T-cell (primary cell): ENCODE results near the gene C5orf52. TPM values are rescaled to one million over a fixed set of nuclear protein-coding genes. Genes with fewer than 3 reads are reported as not detected.
A peak's percentile ranks its signal among the peaks of the same experiment; 100 is the strongest.

Experiments used
- ATAC-seq, 4 experiments: fragments of 200-7000 bp in 3 of 4; fragments of 150-1000 bp in 1 of 4; cut with Tn5 transposase; replicated peaks in 1 of 4; 1 replicate in 3 of 4; 2 replicates in 1 of 4; pipeline ENCODE4 v1.10.0; 2021; ENCODE audit warnings: moderate library complexity in 3 of 4, mild to moderate bottlenecking in 2 of 4, moderate number of reproducible peaks in 1 of 4
- CTCF ChIA-PET, 2 donors: fragments of 300-600 bp; sonication (Branson Sonifier 250); formaldehyde crosslinking; loops; one replicate each; lab custom pipeline; 2022; ENCODE audit warnings: antibody characterized with exemption in 2 of 2; lab: Charles Lee
- POLR2A ChIA-PET, 2 donors: fragments of 300-600 bp; sonication (Branson Sonifier 250); formaldehyde crosslinking; loops; one replicate each; lab custom pipeline; 2022; ENCODE audit warnings: antibody characterized with exemption in 2 of 2; lab: Charles Lee
- DNase-seq, 35 experiments: peaks; one replicate each; pipeline versions ENCODE4 v3.0.0 to v3.0.0-alpha.2; 2013 to 2023
- H3K27ac ChIP-seq: one replicate; pipeline ENCODE4 v1.5.1; 2013; ENCODE audit warnings: low read length
- H3K27me3 ChIP-seq, 2 experiments: replicated peaks in 1 of 2; 1 replicate in 1 of 2; 2 replicates in 1 of 2; pipeline versions ENCODE4 v1.6.1 to v1.7.0; 2013; ENCODE audit warnings: low read length in 1 of 2, mixed read lengths in 1 of 2; ENCODE audit not compliant: control insufficient read depth in 2 of 2, insufficient read depth in 2 of 2; ENCODE audit errors: extremely low read depth in 1 of 2
- H3K36me3 ChIP-seq, 2 donors: 1 replicate in 1 of 2; 2 replicates in 1 of 2; pipeline versions ENCODE4 v1.6.1 to v1.7.0; 2013; ENCODE audit warnings: low read length in 1 of 2; ENCODE audit not compliant: control insufficient read depth in 2 of 2, insufficient read depth in 1 of 2; ENCODE audit errors: extremely low read depth in 1 of 2
- H3K4me1 ChIP-seq, 2 experiments: 1 replicate in 1 of 2; 2 replicates in 1 of 2; pipeline versions ENCODE4 v1.6.1 to v1.7.0; 2013; ENCODE audit warnings: low read length in 2 of 2, mixed read lengths in 1 of 2; ENCODE audit not compliant: insufficient read depth in 2 of 2, control insufficient read depth in 1 of 2; ENCODE audit errors: extremely low read depth in 1 of 2
- H3K4me3 ChIP-seq, 2 donors: 1 replicate in 1 of 2; 2 replicates in 1 of 2; pipeline versions ENCODE4 v1.5.1 to v1.7.0; 2013; ENCODE audit warnings: mild to moderate bottlenecking in 2 of 2, low read length in 1 of 2, moderate library complexity in 1 of 2; ENCODE audit not compliant: control insufficient read depth in 1 of 2; ENCODE audit errors: extremely low read depth in 1 of 2
- H3K9me3 ChIP-seq: 2 replicates; pipeline ENCODE4 v1.7.0; 2013
- H3K27ac Mint-ChIP-seq, 2 donors: one replicate each; pipeline ENCODE4 v1.8.0; 2020 to 2021; ENCODE audit warnings: mild to moderate bottlenecking in 2 of 2, mixed read lengths in 2 of 2
- H3K27me3 Mint-ChIP-seq, 2 donors: one replicate each; pipeline ENCODE4 v1.8.0; 2021 to 2022; ENCODE audit warnings: mixed read lengths in 2 of 2
- H3K36me3 Mint-ChIP-seq: one replicate; pipeline ENCODE4 v1.8.0; 2021; ENCODE audit warnings: mixed read lengths
- H3K4me1 Mint-ChIP-seq, 3 donors: one replicate each; pipeline ENCODE4 v1.8.0; 2020 to 2022; ENCODE audit warnings: mixed read lengths in 3 of 3, mild to moderate bottlenecking in 1 of 3
- H3K4me3 Mint-ChIP-seq, 3 donors: one replicate each; pipeline ENCODE4 v1.8.0; 2020 to 2022; ENCODE audit warnings: mild to moderate bottlenecking in 3 of 3, mixed read lengths in 3 of 3, moderate library complexity in 3 of 3
- H3K9me3 Mint-ChIP-seq, 3 donors: one replicate each; pipeline ENCODE4 v1.8.0; 2020 to 2022; ENCODE audit warnings: mixed read lengths in 3 of 3
- WGBS: methylation state at CpG from one replicate; pipeline ENCODE4 v1.1.5; 2013; ENCODE audit warnings: missing lambda C conversion rate; ENCODE audit not compliant: insufficient coverage; 5-methylcytosine and 5-hydroxymethylcytosine counted together
- total RNA-seq, 35 experiments: library from RNA in 6 of 35; stranded (reverse) in 6 of 35; fragments of 120-200 nt in 1 of 35; gene quantifications; one replicate each; pipeline versions ENCODE4 v1.2.1 to v1.2.4 and lab custom pipeline; 2013 to 2026

Gene C5orf52
- total RNA-seq, 5 donors from 2014 or later (not counting 1 experiment from before 2014, with no cell fraction given), result not detected

GRCh38 chr5:157657516-157657915 is 13.8 kb upstream of the C5orf52 start:
- no peaks in the 10 kb centered on the region for H3K27me3 Mint-ChIP-seq
- H3K4me3 Mint-ChIP-seq, result no peak overlapping the region
- ATAC-seq (no peak), DNase-seq (no peak)
- H3K4me3 ChIP-seq, result no peak overlapping the region
- peaks cover 12 to 29% (median 14%) of the 10 kb centered on the region in 3 donors for H3K9me3 Mint-ChIP-seq
- WGBS, result 80% methylated on average over 2 of the region's 2 CpGs
- ChIA-PET POLR2A (no interaction called here), CTCF (interaction anchor here (0.6 to 1.0 kb wide), 4 partner anchors 10 to 1162 kb away, joined by 3 to 13 read pairs (median 3); no protein-coding TSS in a partner anchor)
- no peaks in the 10 kb centered on the region for H3K9me3 ChIP-seq
- no peaks in the 10 kb centered on the region for H3K36me3 ChIP-seq
- H3K36me3 Mint-ChIP-seq, result peaks cover 26% of the 10 kb centered on the region
- no peaks in the 10 kb centered on the region for H3K4me1 ChIP-seq
- H3K4me1 Mint-ChIP-seq, result peaks cover 6 to 9% (median 6%) of the 10 kb centered on the region in 3 donors
- H3K27me3 ChIP-seq, result no peaks in the 10 kb centered on the region
- H3K27ac ChIP-seq, result no peak overlapping the region
- no peak overlapping the region for H3K27ac Mint-ChIP-seq

GRCh38 chr5:157658893-157659292 is 12.4 kb upstream of the C5orf52 start:
- Histone ChIP-seq H3K4me1 (no peaks in the 10 kb centered on the region), H3K27me3 (no peaks in the 10 kb centered on the region), H3K27ac (no peak overlapping the region), H3K9me3 (no peaks in the 10 kb centered on the region), H3K36me3 (no peaks in the 10 kb centered on the region), H3K4me3 (no peak overlapping the region)
- H3K4me3 Mint-ChIP-seq, result no peak overlapping the region
- WGBS, result 100% methylated on average over 1 of the region's 1 CpG
- H3K9me3 Mint-ChIP-seq, result peaks cover 6 to 29% (median 9%) of the 10 kb centered on the region in 3 donors
- DNase-seq (no peak), ATAC-seq (no peak)
- POLR2A ChIA-PET, result no interaction called here
- no peak overlapping the region for H3K27ac Mint-ChIP-seq
- no peaks in the 10 kb centered on the region for H3K4me1 Mint-ChIP-seq
- CTCF ChIA-PET, result no interaction called here
- H3K36me3 Mint-ChIP-seq, result peaks cover 19% of the 10 kb centered on the region
- no peaks in the 10 kb centered on the region for H3K27me3 Mint-ChIP-seq

- no peak for DNase-seq
- no peak for ATAC-seq
- Histone ChIP-seq H3K4me1 (no peaks in the 10 kb centered on the region), H3K4me3 (no peak overlapping the region), H3K9me3 (no peaks in the 10 kb centered on the region), H3K27ac (no peak overlapping the region), H3K36me3 (no peaks in the 10 kb centered on the region), H3K27me3 (no peaks in the 10 kb centered on the region)
- POLR2A ChIA-PET, result no interaction called here
- Mint-ChIP-seq H3K4me1 (no peaks in the 10 kb centered on the region), H3K9me3 (peaks cover 6 to 34% (median 9%) of the 10 kb centered on the region in 3 donors), H3K27ac (no peak overlapping the region), H3K27me3 (no peaks in the 10 kb centered on the region), H3K36me3 (peaks cover 22% of the 10 kb centered on the region), H3K4me3 (no peak overlapping the region)
- CTCF ChIA-PET, result interaction anchor here in 1 of 2 donors (0.6 kb wide), 1 partner anchor 150 kb away, joined by 3 read pairs; no protein-coding TSS in a partner anchor
- WGBS, result 84% methylated on average over 5 of the region's 8 CpGs
These were observed 11.3 kb upstream of the C5orf52 start for GRCh38 chr5:157659868-157660660.

- no peaks in the 10 kb centered on the region for H3K36me3 ChIP-seq
- peaks cover 0 to 19% (median 2%) of the 10 kb centered on the region in 3 donors for H3K9me3 Mint-ChIP-seq
- peaks cover 3 to 12% (median 5%) of the 10 kb centered on the region in 3 donors for H3K4me1 Mint-ChIP-seq
- H3K27ac Mint-ChIP-seq, result no peak overlapping the region
- peaks cover 9 to 17% of the 10 kb centered on the region in 2 donors for H3K27me3 Mint-ChIP-seq
- ATAC-seq (no peak), DNase-seq (no peak)
- peaks cover 3% of the 10 kb centered on the region for H3K36me3 Mint-ChIP-seq
- no peak overlapping the region for H3K4me3 Mint-ChIP-seq
- CTCF ChIA-PET, result no interaction called here
- WGBS, result 71% methylated on average over 1 of the region's 2 CpGs
- POLR2A ChIA-PET, result no interaction called here
- no peak overlapping the region for H3K27ac ChIP-seq
- peaks cover 0 to 16% of the 10 kb centered on the region in 2 experiments for H3K27me3 ChIP-seq
- H3K4me3 ChIP-seq, result no peak overlapping the region
- no peaks in the 10 kb centered on the region for H3K9me3 ChIP-seq
- peaks cover 0 to under 1% of the 10 kb centered on the region in 2 experiments for H3K4me1 ChIP-seq
These were observed 5.8 kb upstream of the C5orf52 start for GRCh38 chr5:157665467-157666070.

GRCh38 chr5:157668356-157668755 is 3.0 kb upstream of the C5orf52 start:
- H3K4me1 ChIP-seq, result peaks cover 2 to 13% of the 10 kb centered on the region in 2 experiments
- whole genome bisulfite sequencing, result no CpG with 5 or more reads among the region's 1 CpG
- peaks cover 27 to 35% of the 10 kb centered on the region in 2 donors for H3K27me3 Mint-ChIP-seq
- H3K4me1 Mint-ChIP-seq, result peaks cover 20 to 27% (median 24%) of the 10 kb centered on the region in 3 donors
- peaks cover 3% of the 10 kb centered on the region for H3K36me3 Mint-ChIP-seq
- no peaks in the 10 kb centered on the region for H3K36me3 ChIP-seq
- no peak overlapping the region for H3K27ac Mint-ChIP-seq
- no peak overlapping the region for H3K4me3 ChIP-seq
- CTCF ChIA-PET, result interaction anchor here (0.6 to 2.0 kb wide), 5 partner anchors 16 to 1512 kb away, joined by 3 to 12 read pairs (median 3); partner anchors contain the start of gene LSM11 (in 2 of the 2)
- DNase-seq (no peak), ATAC-seq (no peak)
- peaks cover 0 to 7% (median 2%) of the 10 kb centered on the region in 3 donors for H3K9me3 Mint-ChIP-seq
- no peaks in the 10 kb centered on the region for H3K9me3 ChIP-seq
- H3K27me3 ChIP-seq, result peaks cover 0 to 32% of the 10 kb centered on the region in 2 experiments
- no peak overlapping the region for H3K27ac ChIP-seq
- H3K4me3 Mint-ChIP-seq, result no peak overlapping the region
- POLR2A ChIA-PET, result interaction anchor here in 1 of 2 donors (0.7 kb wide), 1 partner anchor 49 kb away, joined by 4 read pairs; no protein-coding TSS in a partner anchor

- H3K36me3 ChIP-seq, result no peaks in the 10 kb centered on the region
- CTCF ChIA-PET, result interaction anchor here in 1 of 2 donors (2.0 kb wide), 1 partner anchor 74 kb away, joined by 12 read pairs; the partner anchor contains the start of gene LSM11
- POLR2A ChIA-PET, result no interaction called here
- H3K27ac ChIP-seq, result no peak overlapping the region
- Mint-ChIP-seq H3K36me3 (peaks cover 2% of the 10 kb centered on the region), H3K27me3 (peaks cover 27 to 35% of the 10 kb centered on the region in 2 donors), H3K4me3 (peak overlapping the region in 2 of 3 donors; percentile 85 to 87), H3K4me1 (peaks cover 20 to 27% (median 24%) of the 10 kb centered on the region in 3 donors), H3K9me3 (peaks cover 0 to 2% (median under 1%) of the 10 kb centered on the region in 3 donors), H3K27ac (no peak overlapping the region)
- ATAC-seq (no peak), DNase-seq (no peak)
- WGBS, result 92% methylated on average over 5 of the region's 6 CpGs
- H3K27me3 ChIP-seq, result peaks cover 0 to 32% of the 10 kb centered on the region in 2 experiments
- no peak overlapping the region for H3K4me3 ChIP-seq
- no peaks in the 10 kb centered on the region for H3K9me3 ChIP-seq
- H3K4me1 ChIP-seq, result peaks cover 2 to 13% of the 10 kb centered on the region in 2 experiments
These were observed 1.6 kb upstream of the C5orf52 start for GRCh38 chr5:157669701-157670097.
